ENCODE data around the gene GUCY1A2.

GUCY1A2 gene

DNA sequence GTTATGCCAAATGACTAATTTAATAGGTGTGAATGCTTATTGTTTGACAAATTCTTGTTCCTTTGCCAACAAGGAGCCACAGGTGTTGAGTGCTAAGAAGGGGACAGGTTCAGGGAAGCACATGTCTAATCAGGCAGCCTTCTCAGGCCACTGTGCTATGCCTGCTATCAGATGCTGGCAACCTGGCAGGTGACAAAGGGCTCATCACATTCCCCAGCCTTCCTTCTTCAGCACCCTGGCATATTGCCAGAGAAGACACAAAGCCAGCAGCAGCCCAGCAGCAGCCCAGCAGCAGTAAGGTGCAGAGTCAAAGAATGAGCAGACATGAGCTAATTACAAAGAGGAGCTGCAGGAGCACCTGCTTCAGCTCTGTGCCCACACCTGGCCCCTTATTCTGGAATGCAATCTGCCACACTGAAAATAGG, 68.2 kb downstream of the GUCY1A2 start:
- DNase-seq (ENCODE audit: low read depth), result no peak
- no peak overlapping the region for H3K4me3 ChIP-seq (ENCODE audit: low read depth, low read length)
- TF ChIP-seq, protein P1, sequence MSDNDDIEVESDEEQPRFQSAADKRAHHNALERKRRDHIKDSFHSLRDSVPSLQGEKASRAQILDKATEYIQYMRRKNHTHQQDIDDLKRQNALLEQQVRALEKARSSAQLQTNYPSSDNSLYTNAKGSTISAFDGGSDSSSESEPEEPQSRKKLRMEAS (IDR thresholded peaks at IDR 0.05; ENCODE audit: low read depth, low read length), result no peak
- TF ChIP-seq MYC (IDR thresholded peaks at IDR 0.05; ENCODE audit: low read depth, low read length), result no peak
- TF ChIP-seq, protein P2, sequence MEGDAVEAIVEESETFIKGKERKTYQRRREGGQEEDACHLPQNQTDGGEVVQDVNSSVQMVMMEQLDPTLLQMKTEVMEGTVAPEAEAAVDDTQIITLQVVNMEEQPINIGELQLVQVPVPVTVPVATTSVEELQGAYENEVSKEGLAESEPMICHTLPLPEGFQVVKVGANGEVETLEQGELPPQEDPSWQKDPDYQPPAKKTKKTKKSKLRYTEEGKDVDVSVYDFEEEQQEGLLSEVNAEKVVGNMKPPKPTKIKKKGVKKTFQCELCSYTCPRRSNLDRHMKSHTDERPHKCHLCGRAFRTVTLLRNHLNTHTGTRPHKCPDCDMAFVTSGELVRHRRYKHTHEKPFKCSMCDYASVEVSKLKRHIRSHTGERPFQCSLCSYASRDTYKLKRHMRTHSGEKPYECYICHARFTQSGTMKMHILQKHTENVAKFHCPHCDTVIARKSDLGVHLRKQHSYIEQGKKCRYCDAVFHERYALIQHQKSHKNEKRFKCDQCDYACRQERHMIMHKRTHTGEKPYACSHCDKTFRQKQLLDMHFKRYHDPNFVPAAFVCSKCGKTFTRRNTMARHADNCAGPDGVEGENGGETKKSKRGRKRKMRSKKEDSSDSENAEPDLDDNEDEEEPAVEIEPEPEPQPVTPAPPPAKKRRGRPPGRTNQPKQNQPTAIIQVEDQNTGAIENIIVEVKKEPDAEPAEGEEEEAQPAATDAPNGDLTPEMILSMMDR (IDR thresholded peaks at IDR 0.05; ENCODE audit: low read depth, low read length), result no peak
- TF ChIP-seq POLR2A (IDR thresholded peaks at IDR 0.05; ENCODE audit: extremely low read depth, insufficient read length), result no peak

DNA sequence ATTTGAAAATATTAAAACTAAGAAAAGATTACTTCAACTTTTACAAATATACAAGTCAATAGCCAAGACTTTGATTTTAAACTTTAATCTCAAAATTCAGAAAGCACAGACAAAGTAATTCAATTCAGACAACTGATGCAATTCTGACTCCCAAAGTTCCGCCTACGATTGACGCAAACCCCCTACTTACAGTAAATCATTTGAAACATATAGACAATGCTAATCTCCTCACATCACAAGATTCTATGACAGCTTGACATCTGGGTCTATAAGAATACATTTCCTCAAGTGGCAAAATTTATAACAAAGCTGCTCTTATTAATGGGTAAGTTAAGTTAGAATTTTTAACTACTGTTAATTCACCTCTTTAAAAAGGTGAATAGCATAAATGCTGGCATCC, 75.2 kb downstream of the GUCY1A2 start:
- DNase-seq (ENCODE audit: low read depth), result no peak
- TF ChIP-seq MYC (IDR thresholded peaks at IDR 0.05; ENCODE audit: low read depth, low read length) (no peak), POLR2A (IDR thresholded peaks at IDR 0.05; ENCODE audit: extremely low read depth, insufficient read length) (no peak)
- TF ChIP-seq, protein P1 (IDR thresholded peaks at IDR 0.05; ENCODE audit: low read depth, low read length), result no peak
- TF ChIP-seq, protein P2 (IDR thresholded peaks at IDR 0.05; ENCODE audit: low read depth, low read length), result no peak
- no peak overlapping the region for H3K4me3 ChIP-seq (ENCODE audit: low read depth, low read length)

DNA sequence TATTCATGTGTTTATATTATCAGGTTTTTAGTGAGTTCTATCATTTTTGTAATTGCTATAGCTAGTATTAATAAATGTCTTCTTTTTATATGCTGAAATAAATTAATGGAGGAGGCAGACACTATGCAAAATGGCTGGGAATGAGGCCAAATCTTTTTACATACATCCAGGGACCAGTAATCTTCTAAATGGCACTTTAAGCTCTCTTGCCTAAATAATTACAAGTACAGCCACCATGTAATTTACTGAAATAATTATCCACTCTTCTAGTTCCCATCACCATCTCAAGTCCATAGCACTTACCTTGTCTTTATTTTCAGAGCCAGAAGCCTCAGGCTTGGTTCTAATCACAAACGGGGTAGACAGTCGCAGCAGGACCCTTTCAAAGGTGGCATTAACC, 79.1 kb downstream of the GUCY1A2 start:
- no peak for DNase-seq (ENCODE audit: low read depth)
- TF ChIP-seq, protein P1 (IDR thresholded peaks at IDR 0.05; ENCODE audit: low read depth, low read length), result no peak
- TF ChIP-seq, protein P2 (IDR thresholded peaks at IDR 0.05; ENCODE audit: low read depth, low read length), result no peak
- TF ChIP-seq POLR2A (IDR thresholded peaks at IDR 0.05; ENCODE audit: extremely low read depth, insufficient read length), result no peak
- no peak for TF ChIP-seq MYC (IDR thresholded peaks at IDR 0.05; ENCODE audit: low read depth, low read length)
- H3K4me3 ChIP-seq (ENCODE audit: low read depth, low read length), result no peak overlapping the region

DNA sequence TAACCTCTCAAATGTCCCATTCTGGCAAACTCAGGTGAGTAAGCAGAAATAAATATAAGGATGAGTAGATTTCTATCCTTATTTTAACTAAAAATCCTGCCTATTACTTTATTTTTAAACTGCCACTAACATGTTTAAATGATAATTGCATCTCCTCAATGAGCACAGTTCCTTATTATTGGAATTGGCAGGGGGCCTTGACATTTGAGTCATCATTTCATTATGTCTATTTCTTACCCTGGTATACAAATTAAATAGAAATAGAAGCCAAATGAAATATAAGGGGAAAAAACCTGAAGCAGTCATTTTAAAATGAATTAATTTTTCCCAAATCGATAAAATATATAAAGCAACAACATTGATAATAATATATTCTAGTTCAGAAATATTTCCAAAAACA, 81.2 kb downstream of the GUCY1A2 start:
- TF ChIP-seq, protein P1 (IDR thresholded peaks at IDR 0.05; ENCODE audit: low read depth, low read length), result no peak
- TF ChIP-seq, protein P2 (IDR thresholded peaks at IDR 0.05; ENCODE audit: low read depth, low read length), result no peak
- TF ChIP-seq POLR2A (IDR thresholded peaks at IDR 0.05; ENCODE audit: extremely low read depth, insufficient read length) (no peak), MYC (IDR thresholded peaks at IDR 0.05; ENCODE audit: low read depth, low read length) (no peak)
- DNase-seq (ENCODE audit: low read depth), result no peak
- no peak overlapping the region for H3K4me3 ChIP-seq (ENCODE audit: low read depth, low read length)

DNA sequence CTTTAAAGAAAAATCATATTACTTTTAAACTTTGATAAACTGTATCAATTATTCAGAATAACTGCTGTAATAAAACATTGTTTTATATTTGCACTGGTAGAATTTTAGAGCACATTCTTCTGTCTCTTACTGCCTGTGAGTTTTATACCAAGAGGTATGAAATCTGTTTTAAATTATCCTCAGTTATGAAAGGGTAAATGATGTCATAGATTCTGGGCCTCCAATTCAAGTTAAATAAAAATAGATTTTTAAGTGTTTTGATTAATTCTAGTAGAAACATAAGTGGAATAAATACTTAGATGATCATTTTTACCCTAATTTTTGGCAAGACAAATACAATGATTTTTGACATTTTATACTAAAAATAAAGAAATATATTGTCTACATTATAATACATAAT, 93.0 kb downstream of the GUCY1A2 start:
- no peak for DNase-seq (ENCODE audit: low read depth)
- TF ChIP-seq, protein P1 (IDR thresholded peaks at IDR 0.05; ENCODE audit: low read depth, low read length), result no peak
- TF ChIP-seq, protein P2 (IDR thresholded peaks at IDR 0.05; ENCODE audit: low read depth, low read length), result no peak
- TF ChIP-seq MYC (IDR thresholded peaks at IDR 0.05; ENCODE audit: low read depth, low read length) (no peak), POLR2A (IDR thresholded peaks at IDR 0.05; ENCODE audit: extremely low read depth, insufficient read length) (no peak)
- H3K4me3 ChIP-seq (ENCODE audit: low read depth, low read length), result no peak overlapping the region
